ENCODE results near the gene FGF18.

DNA sequence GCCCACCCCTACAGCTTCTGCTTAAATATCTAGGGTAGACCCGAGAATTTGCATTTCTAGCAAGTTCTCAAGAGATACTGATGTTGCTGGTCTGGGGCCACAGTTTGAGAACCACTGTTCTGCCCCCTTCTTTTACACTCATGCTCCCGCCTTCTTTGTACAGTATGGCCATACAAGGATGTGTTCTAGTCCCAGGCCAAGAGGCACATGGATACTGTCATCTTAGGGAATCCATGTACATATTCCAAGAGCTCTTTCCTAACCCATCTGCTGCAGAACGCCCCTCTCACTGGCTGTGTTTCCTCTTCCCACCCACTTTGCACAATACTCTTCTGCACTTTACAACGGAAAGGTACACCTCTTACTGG lies 44.4 kb downstream of the FGF18 start:
- TF ChIP-seq, protein P1, sequence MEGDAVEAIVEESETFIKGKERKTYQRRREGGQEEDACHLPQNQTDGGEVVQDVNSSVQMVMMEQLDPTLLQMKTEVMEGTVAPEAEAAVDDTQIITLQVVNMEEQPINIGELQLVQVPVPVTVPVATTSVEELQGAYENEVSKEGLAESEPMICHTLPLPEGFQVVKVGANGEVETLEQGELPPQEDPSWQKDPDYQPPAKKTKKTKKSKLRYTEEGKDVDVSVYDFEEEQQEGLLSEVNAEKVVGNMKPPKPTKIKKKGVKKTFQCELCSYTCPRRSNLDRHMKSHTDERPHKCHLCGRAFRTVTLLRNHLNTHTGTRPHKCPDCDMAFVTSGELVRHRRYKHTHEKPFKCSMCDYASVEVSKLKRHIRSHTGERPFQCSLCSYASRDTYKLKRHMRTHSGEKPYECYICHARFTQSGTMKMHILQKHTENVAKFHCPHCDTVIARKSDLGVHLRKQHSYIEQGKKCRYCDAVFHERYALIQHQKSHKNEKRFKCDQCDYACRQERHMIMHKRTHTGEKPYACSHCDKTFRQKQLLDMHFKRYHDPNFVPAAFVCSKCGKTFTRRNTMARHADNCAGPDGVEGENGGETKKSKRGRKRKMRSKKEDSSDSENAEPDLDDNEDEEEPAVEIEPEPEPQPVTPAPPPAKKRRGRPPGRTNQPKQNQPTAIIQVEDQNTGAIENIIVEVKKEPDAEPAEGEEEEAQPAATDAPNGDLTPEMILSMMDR (IDR thresholded peaks at IDR 0.05) = no peak
- TF ChIP-seq POLR2A (IDR thresholded peaks at IDR 0.05) = no peak
- TF ChIP-seq EP300 (IDR thresholded peaks at IDR 0.05) = no peak
- TF ChIP-seq POLR2AphosphoS5 (IDR thresholded peaks at IDR 0.05) = no peak

Data from upper lobe of left lung (tissue), 4 donors.